ENCODE results near the gene SERPINB10.

SERPINB10 gene

GRCh38 chr18:63953811-63954210 is 46.1 kb downstream of the SERPINB10 start:
- Histone ChIP-seq H3K36me3 (no peaks in the 10 kb centered on the region), H3K9me3 (ENCODE audit: severe bottlenecking) (no peaks in the 10 kb centered on the region), H3K27me3 (ENCODE audit: insufficient read depth, low read depth, severe bottlenecking) (no peaks in the 10 kb centered on the region), H3K27ac (no peak overlapping the region), H3K4me3 (ENCODE audit: low read depth, low read length) (no peak overlapping the region)
- no peak for DNase-seq
- no peak for TF ChIP-seq CTCF (IDR thresholded peaks at IDR 0.05; ENCODE audit: low read depth, low read length)

- Histone ChIP-seq H3K4me3 (ENCODE audit: low read depth, low read length) (no peak overlapping the region), H3K36me3 (no peaks in the 10 kb centered on the region), H3K27ac (no peak overlapping the region), H3K27me3 (ENCODE audit: insufficient read depth, low read depth, severe bottlenecking) (no peaks in the 10 kb centered on the region), H3K9me3 (ENCODE audit: severe bottlenecking) (no peaks in the 10 kb centered on the region)
- no peak for TF ChIP-seq CTCF (IDR thresholded peaks at IDR 0.05; ENCODE audit: low read depth, low read length)
- DNase-seq = no peak
Measured at GRCh38 chr18:63956755-63957154, 49.0 kb downstream of the SERPINB10 start.

- Histone ChIP-seq H3K36me3 (no peaks in the 10 kb centered on the region), H3K27ac (no peak overlapping the region), H3K9me3 (ENCODE audit: severe bottlenecking) (no peaks in the 10 kb centered on the region), H3K27me3 (ENCODE audit: insufficient read depth, low read depth, severe bottlenecking) (no peaks in the 10 kb centered on the region), H3K4me3 (ENCODE audit: low read depth, low read length) (no peak overlapping the region)
- TF ChIP-seq CTCF (IDR thresholded peaks at IDR 0.05; ENCODE audit: low read depth, low read length) = no peak
- DNase-seq = no peak
Measured at GRCh38 chr18:63960891-63961290, 53.1 kb downstream of the SERPINB10 start.

- TF ChIP-seq CTCF (IDR thresholded peaks at IDR 0.05; ENCODE audit: low read depth, low read length) = no peak
- Histone ChIP-seq H3K4me3 (ENCODE audit: low read depth, low read length) (no peak overlapping the region), H3K27ac (no peak overlapping the region), H3K9me3 (ENCODE audit: severe bottlenecking) (no peaks in the 10 kb centered on the region), H3K27me3 (ENCODE audit: insufficient read depth, low read depth, severe bottlenecking) (no peaks in the 10 kb centered on the region), H3K36me3 (no peaks in the 10 kb centered on the region)
- no peak for DNase-seq
Measured at GRCh38 chr18:63961435-63961980, 53.8 kb downstream of the SERPINB10 start.

GRCh38 chr18:63962137-63962536 is 54.4 kb downstream of the SERPINB10 start:
- DNase-seq = no peak
- H3K4me3 ChIP-seq (ENCODE audit: low read depth, low read length) = no peak overlapping the region
- no peaks in the 10 kb centered on the region for H3K27me3 ChIP-seq (ENCODE audit: insufficient read depth, low read depth, severe bottlenecking)
- no peak overlapping the region for H3K27ac ChIP-seq
- no peaks in the 10 kb centered on the region for H3K36me3 ChIP-seq
- no peak for TF ChIP-seq CTCF (IDR thresholded peaks at IDR 0.05; ENCODE audit: low read depth, low read length)
- H3K9me3 ChIP-seq (ENCODE audit: severe bottlenecking) = no peaks in the 10 kb centered on the region

GRCh38 chr18:63963615-63964256 is 56.0 kb downstream of the SERPINB10 start:
- no peaks in the 10 kb centered on the region for H3K27me3 ChIP-seq (ENCODE audit: insufficient read depth, low read depth, severe bottlenecking)
- no peaks in the 10 kb centered on the region for H3K9me3 ChIP-seq (ENCODE audit: severe bottlenecking)
- H3K4me3 ChIP-seq (ENCODE audit: low read depth, low read length) = no peak overlapping the region
- peak; percentile 73 for DNase-seq
- H3K36me3 ChIP-seq = no peaks in the 10 kb centered on the region
- no peak overlapping the region for H3K27ac ChIP-seq
- peak; percentile 84 for TF ChIP-seq CTCF (IDR thresholded peaks at IDR 0.05; ENCODE audit: low read depth, low read length)
